Amygdala (tissue), 56 donors: ENCODE results near the gene FLRT2.

Experiments used
- DNase-seq, 56 donors: peaks; one replicate each; lab custom pipeline; 2025; lab: John Stamatoyannopoulos, UW

Gene FLRT2

DNA sequence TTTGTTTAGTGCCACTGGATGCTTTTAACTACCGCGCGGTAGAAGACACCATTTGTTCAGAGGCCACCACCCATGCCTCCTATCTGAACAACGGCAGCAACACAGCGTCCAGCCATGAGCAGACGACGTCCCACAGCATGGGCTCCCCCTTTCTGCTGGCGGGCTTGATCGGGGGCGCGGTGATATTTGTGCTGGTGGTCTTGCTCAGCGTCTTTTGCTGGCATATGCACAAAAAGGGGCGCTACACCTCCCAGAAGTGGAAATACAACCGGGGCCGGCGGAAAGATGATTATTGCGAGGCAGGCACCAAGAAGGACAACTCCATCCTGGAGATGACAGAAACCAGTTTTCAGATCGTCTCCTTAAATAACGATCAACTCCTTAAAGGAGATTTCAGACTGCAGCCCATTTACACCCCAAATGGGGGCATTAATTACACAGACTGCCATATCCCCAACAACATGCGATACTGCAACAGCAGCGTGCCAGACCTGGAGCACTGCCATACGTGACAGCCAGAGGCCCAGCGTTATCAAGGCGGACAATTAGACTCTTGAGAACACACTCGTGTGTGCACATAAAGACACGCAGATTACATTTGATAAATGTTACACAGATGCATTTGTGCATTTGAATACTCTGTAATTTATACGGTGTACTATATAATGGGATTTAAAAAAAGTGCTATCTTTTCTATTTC is 93.2 kb downstream of the FLRT2 start:
- no peak for DNase-seq

DNA sequence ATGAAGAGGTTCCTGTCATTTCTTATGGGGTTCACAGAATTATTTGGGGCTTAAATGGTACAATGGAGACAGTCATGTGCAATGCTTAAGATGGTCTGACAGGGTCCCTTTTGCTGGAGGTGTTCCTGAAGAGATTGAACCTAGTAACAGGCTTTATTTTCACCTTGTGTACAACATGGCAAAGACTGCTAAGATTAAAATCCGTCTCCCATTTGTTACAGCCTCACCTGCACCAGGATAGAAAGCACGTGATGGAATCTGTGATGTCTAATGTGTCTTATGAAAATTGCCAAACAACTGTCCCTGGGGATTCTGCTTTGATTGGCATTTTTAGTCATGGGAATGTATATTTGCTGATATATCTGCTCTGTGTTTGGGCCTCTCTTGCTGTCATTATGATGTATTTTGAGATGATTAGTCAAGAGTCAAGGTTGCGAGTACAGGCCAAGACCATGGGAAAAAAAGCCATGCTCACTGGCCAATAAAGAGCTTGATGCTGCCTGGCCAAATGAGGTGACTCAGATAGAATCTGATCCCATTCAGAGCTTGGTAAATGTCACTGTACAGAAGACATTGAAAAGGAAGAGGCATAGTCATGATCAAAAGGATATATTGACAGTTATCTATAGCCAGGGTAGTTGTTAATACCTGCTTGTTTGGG is 96.1 kb downstream of the FLRT2 start:
- DNase-seq = no peak

DNA sequence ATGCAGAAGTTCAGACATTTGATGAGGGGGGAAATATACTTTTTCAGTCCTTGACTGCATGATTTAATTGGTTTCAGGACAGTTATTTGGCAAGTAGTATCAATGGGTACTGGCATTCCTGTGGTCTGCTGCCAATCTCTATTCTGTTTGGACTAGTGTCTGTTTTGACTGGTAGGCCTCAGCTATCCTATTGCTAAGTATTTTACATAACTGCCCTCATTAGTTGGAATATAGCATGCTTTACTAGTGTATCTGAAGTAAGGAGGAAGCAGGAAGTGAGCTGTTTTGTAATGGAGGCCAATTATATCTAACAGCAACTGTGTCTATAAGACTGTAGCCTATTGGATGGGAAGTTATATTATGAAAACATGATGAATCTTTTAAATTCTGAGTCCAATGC is 104.3 kb downstream of the FLRT2 start:
- DNase-seq = no peak

DNA sequence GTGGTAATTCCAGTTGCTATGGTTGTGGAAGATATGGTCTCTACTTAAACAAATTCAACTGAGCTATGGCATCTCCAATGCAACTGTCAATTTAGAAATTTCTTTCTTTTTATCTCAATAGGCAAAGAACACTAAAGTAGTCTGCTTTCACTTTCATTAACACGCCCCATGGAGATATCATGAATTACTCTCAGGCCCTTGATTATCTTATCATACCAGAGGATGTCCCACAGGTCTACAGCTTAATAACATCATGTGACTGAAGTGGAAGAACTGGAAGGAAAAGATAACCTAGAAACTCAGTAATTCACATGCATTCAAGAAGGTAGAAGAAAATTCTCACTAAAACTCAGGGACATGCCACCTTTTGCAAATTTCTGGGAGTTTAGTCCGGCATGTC is 114.3 kb downstream of the FLRT2 start:
- DNase-seq = no peak

DNA sequence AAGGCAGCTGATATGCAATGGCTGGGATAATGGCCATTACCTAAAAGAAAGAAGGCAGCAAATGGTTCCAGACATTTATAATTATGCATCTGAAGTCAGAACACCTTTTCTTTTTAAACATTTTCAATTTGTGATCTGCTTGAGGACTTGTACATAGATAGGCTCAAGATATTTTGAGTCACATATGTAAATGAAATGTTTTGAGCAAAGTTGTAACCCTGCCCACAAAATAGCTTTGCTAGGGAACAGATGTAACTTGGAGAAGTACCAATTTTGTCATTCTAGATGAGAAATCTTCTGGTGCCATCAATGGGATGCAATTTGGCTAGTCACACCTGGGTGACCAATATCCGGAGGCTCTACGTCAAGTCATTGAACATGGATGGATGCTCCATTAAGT is 123.1 kb downstream of the FLRT2 start:
- DNase-seq = no peak

DNA sequence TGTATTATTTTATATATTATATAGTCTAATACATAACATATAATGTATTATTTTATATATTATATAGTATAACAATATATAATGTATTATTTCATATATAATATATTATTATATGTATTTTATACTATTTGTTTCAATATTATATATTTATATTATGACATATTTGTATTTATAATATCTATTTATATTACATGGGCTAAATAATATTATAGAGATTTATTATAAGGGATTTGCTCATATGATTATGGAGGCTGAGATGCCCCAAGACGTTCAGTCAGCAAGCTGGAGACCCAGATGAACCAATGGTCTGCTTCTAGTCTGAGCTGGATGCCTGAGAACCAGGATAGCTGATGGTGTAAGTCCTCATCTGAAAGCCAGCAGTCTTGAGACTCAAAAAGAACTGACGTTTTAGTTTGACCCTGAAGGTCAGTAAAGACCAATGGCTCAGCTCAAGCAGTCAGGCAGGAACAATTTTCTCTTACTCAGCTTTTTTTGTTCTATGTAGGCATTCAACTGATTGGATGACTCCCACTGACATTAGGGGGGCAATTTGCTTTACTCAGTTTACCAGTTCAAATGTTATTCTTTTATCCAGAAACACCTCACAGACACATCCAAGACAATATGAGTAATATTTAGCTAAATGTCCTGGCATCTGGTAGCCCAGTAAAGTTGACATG is 130.4 kb downstream of the FLRT2 start:
- DNase-seq = no peak

DNA sequence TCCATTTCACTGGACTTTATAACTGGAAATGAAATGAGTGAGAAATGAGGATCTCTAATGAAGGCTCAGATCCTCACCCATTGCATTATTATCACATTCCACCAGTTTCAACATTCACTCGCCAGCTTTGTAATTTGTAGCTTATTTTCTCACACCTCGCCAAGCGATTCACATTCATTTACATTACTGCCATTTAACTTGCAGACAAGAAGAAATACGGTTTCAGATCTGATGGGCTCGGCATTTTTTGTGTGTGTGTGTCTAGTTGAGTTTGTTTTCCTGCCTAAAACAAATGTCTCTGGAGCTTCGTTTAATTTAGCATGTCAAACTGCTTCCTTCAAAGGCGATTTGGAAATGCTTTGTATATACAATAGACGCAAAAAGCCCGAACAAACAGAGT is 132.2 kb downstream of the FLRT2 start:
- DNase-seq = no peak

DNA sequence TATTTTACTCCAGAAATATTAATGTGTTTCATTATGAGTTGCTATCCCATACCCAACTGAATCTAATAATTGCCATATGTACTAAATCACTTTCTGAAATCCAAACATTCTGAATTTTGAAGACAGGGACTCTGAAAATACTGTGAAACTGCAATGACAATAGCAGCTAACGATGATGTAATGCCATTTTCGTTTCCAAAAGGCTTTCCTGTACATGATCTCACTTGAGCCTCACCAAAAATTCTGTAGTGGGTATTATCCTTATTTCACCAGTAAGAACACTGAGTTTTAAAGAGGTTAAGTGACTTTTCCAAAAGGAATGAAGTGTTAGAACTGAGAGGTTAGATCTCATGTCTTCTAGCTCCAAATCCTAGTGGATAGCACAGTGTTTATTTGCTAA is 133.3 kb downstream of the FLRT2 start:
- no peak for DNase-seq

DNA sequence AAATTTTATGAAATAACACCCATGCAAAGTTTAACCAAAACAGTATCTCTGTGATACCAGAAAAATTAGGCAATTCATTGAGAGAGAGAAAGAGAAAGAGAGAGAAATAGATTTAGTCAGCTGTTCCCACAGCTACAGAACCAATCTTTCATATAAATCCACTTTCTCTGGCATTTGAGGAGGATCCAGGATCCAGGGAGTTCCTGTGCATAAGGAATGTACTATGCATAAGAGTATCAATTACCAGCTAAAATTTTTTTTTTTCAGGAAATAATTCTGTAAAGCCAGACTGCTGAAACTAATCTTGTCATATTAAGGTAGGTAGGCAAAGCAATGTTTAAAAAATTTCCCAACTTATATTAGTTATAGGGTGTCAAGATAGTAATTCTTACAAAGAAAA is 133.7 kb downstream of the FLRT2 start:
- DNase-seq = no peak

DNA sequence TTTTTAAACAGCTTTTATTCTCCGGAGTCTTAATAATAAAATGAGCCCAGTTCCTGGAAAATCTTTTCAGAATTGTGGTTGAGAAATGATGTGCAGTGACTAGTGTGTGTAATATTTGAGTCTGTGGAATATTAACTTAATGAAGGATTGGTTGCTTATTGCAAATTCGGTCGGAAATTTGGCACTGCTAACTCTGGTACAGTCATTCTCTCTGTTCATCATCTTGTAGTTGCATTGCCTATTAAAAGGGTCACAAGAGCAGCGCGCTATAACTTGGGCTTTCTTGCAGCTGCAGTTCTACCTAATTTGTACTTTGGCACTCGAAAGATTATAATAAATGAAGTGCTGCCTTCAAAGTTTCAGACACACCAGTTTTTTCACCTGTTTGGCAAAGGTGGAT is 146.0 kb downstream of the FLRT2 start:
- no peak for DNase-seq

DNA sequence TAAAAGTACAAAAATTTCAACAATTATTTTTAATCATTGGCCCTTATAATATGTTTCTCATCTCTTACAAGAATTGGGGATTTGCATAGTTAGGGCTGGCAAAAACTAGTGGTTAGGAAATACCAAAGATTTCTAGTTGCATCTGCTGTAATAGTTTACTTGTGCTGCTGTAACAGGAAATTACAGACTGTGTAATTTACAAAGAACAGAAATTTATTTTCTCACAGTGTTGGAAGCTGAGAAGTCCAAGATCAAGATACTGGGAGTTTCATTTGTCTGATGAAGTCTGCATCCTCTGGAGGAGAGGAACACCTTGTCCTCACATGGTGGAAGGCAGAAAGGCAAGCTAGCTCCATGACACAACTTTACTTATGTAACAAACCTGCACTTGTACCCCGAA is 157.0 kb downstream of the FLRT2 start:
- no peak for DNase-seq

DNA sequence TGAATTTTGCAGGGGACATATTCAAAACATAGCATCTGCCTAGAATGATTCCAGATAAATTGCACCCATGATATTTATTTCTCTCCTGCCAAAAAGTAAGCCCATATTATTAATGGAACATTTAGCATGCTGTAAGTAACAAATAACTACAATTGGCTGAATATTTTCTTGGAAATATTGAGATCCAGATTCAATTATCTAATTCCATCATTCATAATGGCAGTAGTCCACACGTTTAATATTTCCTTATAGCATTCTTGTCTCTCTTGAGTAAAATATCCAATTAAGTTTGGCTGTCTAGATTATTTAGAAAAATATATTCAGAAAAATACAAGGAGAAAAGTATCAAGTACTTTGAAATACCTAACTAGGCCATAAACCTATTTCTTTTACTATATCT is 157.5 kb downstream of the FLRT2 start:
- DNase-seq = no peak

DNA sequence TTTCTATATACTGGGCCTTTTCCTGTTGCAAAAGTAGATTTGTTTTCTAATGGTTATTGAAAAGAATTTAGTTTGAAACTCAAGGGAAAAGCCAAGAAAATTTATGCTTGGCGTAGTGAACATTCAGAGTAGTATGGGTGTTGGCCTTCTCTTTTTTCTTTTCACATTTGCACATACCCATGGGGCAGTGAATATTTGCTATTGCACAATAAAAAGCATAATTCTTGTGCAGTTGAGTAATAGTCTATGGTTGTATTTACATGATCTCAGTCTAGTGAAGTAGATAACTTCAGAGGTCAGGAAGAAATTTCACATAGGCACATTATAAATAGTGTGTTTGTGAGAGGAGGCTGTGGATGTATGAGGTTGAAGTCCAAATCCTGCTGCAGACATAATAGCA is 158.1 kb downstream of the FLRT2 start:
- no peak for DNase-seq

DNA sequence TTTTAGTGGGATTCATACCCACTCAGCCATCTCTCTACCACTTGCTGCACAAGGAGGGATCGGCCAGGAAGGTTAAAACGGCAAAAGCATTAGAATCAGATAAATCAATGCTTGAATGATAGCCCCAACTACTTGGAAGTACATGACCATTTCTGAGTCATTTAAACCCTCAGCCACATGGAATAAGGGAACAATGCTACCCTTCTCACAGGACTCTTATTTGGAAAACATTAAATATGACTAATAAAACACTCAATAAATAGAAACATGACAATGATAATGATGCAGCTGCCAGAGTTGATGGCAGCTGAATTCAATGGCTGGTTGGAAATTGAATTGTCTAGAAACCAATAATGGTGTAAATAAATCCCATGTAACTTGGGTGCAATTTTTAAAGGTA is 165.4 kb downstream of the FLRT2 start:
- DNase-seq = no peak

DNA sequence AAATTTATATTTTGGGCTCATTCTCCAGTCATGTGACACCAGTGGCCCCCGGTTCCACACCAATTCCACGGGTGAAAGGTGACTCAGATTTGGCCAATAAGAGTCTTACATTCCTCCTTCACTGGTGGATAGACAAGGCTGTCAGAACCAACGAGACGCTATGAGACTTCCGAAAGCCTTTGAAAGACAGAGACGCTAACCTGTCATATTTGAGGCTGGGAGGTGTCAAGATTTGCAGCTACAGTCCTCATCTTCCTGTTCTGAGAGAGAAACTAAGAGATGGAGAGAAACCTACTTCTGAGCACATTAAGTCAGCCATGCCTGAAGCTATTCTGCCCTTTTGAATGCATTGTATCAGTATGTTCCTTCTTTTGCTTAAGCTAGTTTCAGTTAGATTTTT is 171.2 kb downstream of the FLRT2 start:
- DNase-seq = no peak

DNA sequence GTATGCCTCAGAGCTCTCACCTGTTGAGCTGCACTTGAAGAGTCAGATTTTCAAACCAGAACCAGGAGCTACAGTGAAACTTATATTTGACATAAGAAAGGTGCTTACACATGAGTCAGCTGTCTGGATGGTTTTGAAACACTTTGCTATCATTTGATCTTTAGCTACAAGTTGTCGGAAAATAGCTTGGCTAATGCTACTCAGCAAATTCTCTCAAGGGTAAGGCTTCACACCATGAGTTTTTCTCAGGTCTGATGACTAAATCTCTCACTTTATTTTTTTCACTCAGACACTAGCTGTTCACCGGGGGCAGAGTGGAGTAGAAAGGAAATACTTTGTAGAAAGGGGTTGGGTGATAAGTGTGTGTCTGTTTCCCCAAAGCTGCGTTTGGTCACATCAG is 171.8 kb downstream of the FLRT2 start:
- no peak for DNase-seq

DNA sequence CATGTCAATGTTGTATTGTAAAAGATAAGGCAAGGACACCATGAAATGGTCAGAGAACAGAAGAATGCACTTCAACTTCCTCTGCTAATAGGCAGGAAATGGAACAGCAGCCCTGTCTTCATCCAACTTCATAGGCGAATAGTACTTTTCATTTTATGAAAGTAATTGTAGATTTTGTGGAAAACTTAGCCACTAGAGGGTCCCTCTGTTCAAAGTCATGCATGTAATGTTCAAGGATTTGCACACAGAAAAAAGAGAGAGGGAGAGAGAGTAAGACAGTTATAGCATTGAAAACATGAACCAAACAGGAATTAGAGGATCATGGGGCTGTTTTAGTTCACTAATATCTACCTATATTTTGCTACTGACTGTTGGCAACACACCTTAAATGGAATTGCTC is 172.2 kb downstream of the FLRT2 start:
- DNase-seq = no peak

DNA sequence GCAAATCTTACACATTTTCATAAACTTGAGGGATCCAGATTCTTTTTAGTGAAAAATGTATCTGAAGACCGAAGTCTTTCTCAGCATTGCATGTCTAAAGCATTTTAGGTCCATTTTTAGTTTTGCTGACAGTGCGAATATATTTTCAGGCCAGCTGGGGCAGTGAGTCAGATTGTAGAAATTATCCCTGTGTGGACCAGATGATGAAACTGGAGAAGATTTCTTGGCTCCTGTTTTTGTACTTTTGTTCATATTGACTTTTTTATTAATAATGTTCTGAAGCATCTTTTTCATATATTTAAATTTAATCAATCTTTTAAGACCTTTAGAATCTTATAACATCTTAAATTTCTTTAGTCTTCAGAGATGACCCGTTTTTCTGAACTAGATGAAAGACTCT is 173.1 kb downstream of the FLRT2 start:
- no peak for DNase-seq
